H1 (cell line): Measurements from ENCODE around the gene ARTN. TPM values are rescaled to one million over a fixed set of nuclear protein-coding genes. Genes with fewer than 3 reads are reported as not detected.

ENCODE experiments used
- CTCF ChIA-PET: fragments of 300-600 bp; sonication (Branson Sonifier 250); formaldehyde crosslinking; loops from one replicate; lab custom pipeline; 2021; ENCODE audit not compliant: partially characterized antibody; lab: Charles Lee
- POLR2A ChIA-PET: fragments of 300-600 bp; sonication (Branson Sonifier 250); formaldehyde crosslinking; loops from one replicate; lab custom pipeline; 2021; ENCODE audit warnings: inconsistent platforms; ENCODE audit not compliant: partially characterized antibody; lab: Charles Lee
- DNase-seq, 2 experiments: peaks; one replicate each; pipeline versions ENCODE4 v3.0.0 to v3.0.0-alpha.2; 2010 to 2022; ENCODE audit warnings: low spot score in 2 of 2, low read depth in 1 of 2, mixed read lengths in 1 of 2
- FAIRE-seq: peaks from 2 replicates; lab custom pipeline; 2011; peaks lifted over from hg19 to GRCh38; lab: Jason Lieb, UNC
- H2AFZ ChIP-seq: 2 replicates; pipeline ENCODE4 v1.8.1; 2012; ENCODE audit warnings: low read length, inconsistent platforms
- H2AK5ac ChIP-seq: 2 replicates; pipeline ENCODE4 v1.6.1; 2013; ENCODE audit warnings: low read depth, low read length
- H2BK120ac ChIP-seq: replicated peaks from 2 replicates; pipeline ENCODE3; 2013; ENCODE audit warnings: low read depth, low read length, inconsistent platforms
- H2BK12ac ChIP-seq: 2 replicates; pipeline ENCODE4 v1.6.1; 2013; ENCODE audit warnings: low read depth, low read length
- H2BK15ac ChIP-seq: 2 replicates; pipeline ENCODE4 v1.6.1; 2013; ENCODE audit warnings: low read length
- H2BK20ac ChIP-seq: 2 replicates; pipeline ENCODE4 v1.6.1; 2013; ENCODE audit warnings: low read length
- H2BK5ac ChIP-seq: 2 replicates; pipeline ENCODE4 v1.6.1; 2013; ENCODE audit warnings: low read depth, low read length
- H3K14ac ChIP-seq: 2 replicates; pipeline ENCODE4 v1.6.1; 2013; ENCODE audit warnings: inconsistent platforms; ENCODE audit not compliant: insufficient read length
- H3K18ac ChIP-seq: 2 replicates; pipeline ENCODE4 v1.6.1; 2013; ENCODE audit warnings: low read length; ENCODE audit errors: extremely low read depth
- H3K23ac ChIP-seq: 2 replicates; pipeline ENCODE4 v1.6.1; 2013; ENCODE audit warnings: inconsistent platforms; ENCODE audit not compliant: insufficient read length
- H3K23me2 ChIP-seq: 2 replicates; pipeline ENCODE4 v1.6.1; 2013; ENCODE audit warnings: low read depth, low read length
- H3K27ac ChIP-seq: 2 replicates; pipeline ENCODE4 v1.6.1; 2011; ENCODE audit warnings: low read depth, low read length, inconsistent platforms
- H3K27me3 ChIP-seq, 4 experiments: replicated peaks in 1 of 4; 1 replicate in 1 of 4; 2 replicates in 3 of 4; pipeline versions ENCODE4 v1.6.1 to v1.8.1; 2011 to 2013; ENCODE audit warnings: low read length in 3 of 4, mild to moderate bottlenecking in 3 of 4, inconsistent platforms in 2 of 4, mixed read lengths in 2 of 4, moderate library complexity in 1 of 4; ENCODE audit not compliant: control insufficient read depth in 3 of 4, insufficient read depth in 3 of 4; ENCODE audit errors: extremely low read depth in 1 of 4
- H3K36me3 ChIP-seq, 4 experiments: 2 replicates each; pipeline versions ENCODE4 v1.6.1 to v1.8.1; 2011 to 2013; ENCODE audit warnings: mild to moderate bottlenecking in 4 of 4, low read length in 3 of 4, moderate library complexity in 2 of 4, control low read depth in 1 of 4, inconsistent platforms in 1 of 4; ENCODE audit not compliant: insufficient read depth in 4 of 4, control insufficient read depth in 2 of 4
- H3K4ac ChIP-seq: replicated peaks from 2 replicates; pipeline ENCODE3; 2013; ENCODE audit warnings: low read length, low read depth, mixed read lengths, inconsistent platforms; ENCODE audit not compliant: insufficient read length
- H3K4me1 ChIP-seq, 4 experiments: replicated peaks in 1 of 4; 1 replicate in 1 of 4; 2 replicates in 3 of 4; pipeline versions ENCODE4 v1.6.1 to v1.8.1; 2011 to 2013; ENCODE audit warnings: low read length in 3 of 4, inconsistent platforms in 2 of 4, mixed read lengths in 1 of 4; ENCODE audit not compliant: insufficient read depth in 4 of 4, control insufficient read depth in 3 of 4
- H3K4me2 ChIP-seq, 2 experiments: 2 replicates each; pipeline versions ENCODE4 v1.6.1 to v1.8.1; 2011 to 2013; ENCODE audit warnings: low read depth in 2 of 2, low read length in 2 of 2, control low read depth in 1 of 2, inconsistent platforms in 1 of 2, mild to moderate bottlenecking in 1 of 2; ENCODE audit not compliant: insufficient read depth in 1 of 2
- H3K4me3 ChIP-seq, 4 experiments: fragments of 200-600, 300-600 bp in 1 of 4; sonication (generic), shearing (Covaris generic), sonication (Bioruptor Twin) in 1 of 4; 2 replicates each; pipeline versions ENCODE4 v1.5.1 to v1.8.1; 2011 to 2016; ENCODE audit warnings: low read length in 4 of 4, low read depth in 3 of 4, control low read depth in 2 of 4, inconsistent platforms in 2 of 4, mild to moderate bottlenecking in 2 of 4, mixed read lengths in 1 of 4, moderate library complexity in 1 of 4; ENCODE audit not compliant: insufficient read depth in 2 of 4; ENCODE audit errors: extremely low read depth in 1 of 4
- H3K56ac ChIP-seq: replicated peaks from 2 replicates; pipeline ENCODE3; 2013; ENCODE audit warnings: low read depth, mild to moderate bottlenecking, mixed read lengths, low read length, inconsistent platforms; ENCODE audit not compliant: insufficient read length
- H3K79me1 ChIP-seq: 2 replicates; pipeline ENCODE4 v1.6.1; 2013; ENCODE audit warnings: low read depth, low read length, control low read depth
- H3K79me2 ChIP-seq, 2 experiments: 2 replicates each; pipeline versions ENCODE4 v1.6.1 to v1.8.1; 2012 to 2013; ENCODE audit warnings: low read length in 2 of 2, mild to moderate bottlenecking in 2 of 2, inconsistent platforms in 1 of 2; ENCODE audit not compliant: insufficient read depth in 2 of 2, control insufficient read depth in 1 of 2
- H3K9ac ChIP-seq, 4 experiments: replicated peaks in 1 of 4; 1 replicate in 1 of 4; 2 replicates in 3 of 4; pipeline versions ENCODE4 v1.6.1 to v1.8.1; 2011 to 2013; ENCODE audit warnings: low read depth in 3 of 4, low read length in 3 of 4, control low read depth in 2 of 4, mild to moderate bottlenecking in 2 of 4, moderate library complexity in 2 of 4, inconsistent platforms in 1 of 4; ENCODE audit errors: extremely low read depth in 1 of 4
- H3K9me3 ChIP-seq, 2 experiments: 2 replicates each; pipeline versions ENCODE4 v1.6.1 to v1.8.1; 2012 to 2013; ENCODE audit warnings: mild to moderate bottlenecking in 2 of 2, moderate library complexity in 2 of 2, control low read depth in 1 of 2, inconsistent platforms in 1 of 2, low read depth in 1 of 2, low read length in 1 of 2, mixed read lengths in 1 of 2; ENCODE audit not compliant: insufficient read depth in 2 of 2
- H4K20me1 ChIP-seq, 2 experiments: replicated peaks in 1 of 2; 2 replicates each; pipeline versions ENCODE3 to v1.8.1; 2011 to 2013; ENCODE audit warnings: inconsistent platforms in 2 of 2, low read length in 2 of 2, mild to moderate bottlenecking in 1 of 2; ENCODE audit not compliant: insufficient read depth in 2 of 2, control insufficient read depth in 1 of 2
- H4K5ac ChIP-seq: 2 replicates; pipeline ENCODE4 v1.6.1; 2013; ENCODE audit warnings: low read length, low read depth, mixed read lengths, inconsistent platforms; ENCODE audit not compliant: insufficient read length
- H4K8ac ChIP-seq: 2 replicates; pipeline ENCODE4 v1.8.0; 2013; ENCODE audit warnings: mild to moderate bottlenecking, moderate library complexity, low read length, inconsistent platforms; ENCODE audit not compliant: insufficient read depth; ENCODE audit errors: extremely low read depth
- H4K91ac ChIP-seq: replicated peaks from 2 replicates; pipeline ENCODE3; 2013; ENCODE audit warnings: low read length, mixed read lengths, inconsistent platforms; ENCODE audit not compliant: insufficient read length
- BCL11A ChIP-seq, 2 experiments: IDR thresholded peaks; one replicate each; pipeline ENCODE4 v1.6.1; 2011; ENCODE audit warnings: low read depth in 2 of 2, low read length in 2 of 2, mild to moderate bottlenecking in 2 of 2
- CEBPB ChIP-seq: IDR thresholded peaks from 2 replicates; pipeline ENCODE4 v1.6.1; 2012; ENCODE audit warnings: low read depth, low read length
- TAF1 ChIP-seq: IDR thresholded peaks from 2 replicates; pipeline ENCODE4 v1.6.1; 2011; ENCODE audit warnings: mild to moderate bottlenecking, low read depth, low read length
- WGBS, 2 experiments: shearing (Covaris generic) in 1 of 2; methylation state at CpG; one replicate each; pipeline versions ENCODE4 v1.1.6 to v1.1.7; 2013 to 2015; ENCODE audit warnings: low lambda C conversion rate in 2 of 2, mixed read lengths in 2 of 2, inconsistent platforms in 1 of 2, low coverage in 1 of 2, missing lambda C conversion rate in 1 of 2; ENCODE audit not compliant: insufficient replicate concordance in 2 of 2, insufficient coverage in 1 of 2, insufficient read length in 1 of 2; ENCODE audit errors: extremely low coverage in 1 of 2, missing lambda C conversion rate in 1 of 2; 5-methylcytosine and 5-hydroxymethylcytosine counted together
- polyA plus RNA-seq, 7 experiments: library from polyadenylated mRNA; depleted of rRNA in 3 of 7; stranded (reverse) in 5 of 7; unstranded in 2 of 7; fragments of >200 nt in 5 of 7; fragments of 200-250 nt in 2 of 7; gene quantifications; 1 replicate in 5 of 7; 2 replicates in 1 of 7; 4 replicates in 1 of 7; pipeline versions ENCODE4 v1.2.1 to v1.2.3, GENCODE V29; 2011 to 2013; ENCODE audit warnings: missing spikeins in 2 of 7, mixed read lengths in 2 of 7
- total RNA-seq: library from RNA; stranded (reverse); fragmentation: NEBNext Ultra II Directional; extraction: Animal tissue kit (Norgen Biotek cat#: 25700); gene quantifications from 2 replicates; pipeline ENCODE4 v1.2.1, GENCODE V29; 2021

The ARTN gene
- total and polyA plus RNA-seq, 2 of the 8 experiments (the other 6 are each of a cell fraction or from before 2014, with no cell fraction given), result 13.5 to 22.7 TPM

GRCh38 chr1:43900386-43900785 lies 33.2 kb upstream of the ARTN start:
- DNase-seq (no peak), FAIRE-seq (no peak)
- WGBS, 2 experiments, result 97% methylated on average over 3 of the region's 3 CpGs; no CpG with 5 or more reads in 1 of the 2 experiments
- H4K5ac ChIP-seq, result no peak overlapping the region
- H2AK5ac ChIP-seq, result no peak overlapping the region
- no peak overlapping the region for H2BK12ac ChIP-seq
- POLR2A ChIA-PET, result interaction anchor here (1.1 to 1.5 kb wide), 3 partner anchors 13 to 33 kb away, joined by 3 to 6 read pairs (median 5); partner anchors contain the start of gene ARTN
- H2BK15ac ChIP-seq, result no peak overlapping the region
- no peak overlapping the region for H3K23ac ChIP-seq
- H4K91ac ChIP-seq, result no peak overlapping the region
- H3K18ac ChIP-seq, result no peak overlapping the region
- TF ChIP-seq CEBPB (no peak), TAF1 (no peak), BCL11A (IDR thresholded peaks at IDR 0.05; ENCODE audit: low read depth in 2 of 2, low read length in 2 of 2) (no peak)
- no peak overlapping the region for H2BK20ac ChIP-seq
- CTCF ChIA-PET, result interaction anchor here (0.6 to 4.3 kb wide), 11 partner anchors 11 to 136 kb away, joined by 3 to 36 read pairs (median 4); no protein-coding TSS in a partner anchor
- H3K36me3 ChIP-seq, result no peaks in the 10 kb centered on the region
- H3K14ac ChIP-seq, result no peak overlapping the region
- H4K20me1 ChIP-seq, result peaks cover 0 to 2% of the 10 kb centered on the region in 2 experiments
- H3K4me2 ChIP-seq, result no peak overlapping the region
- no peaks in the 10 kb centered on the region for H3K79me1 ChIP-seq
- H3K27ac ChIP-seq, result no peak overlapping the region
- H3K23me2 ChIP-seq, result no peaks in the 10 kb centered on the region; the same call in 1 of the 2 replicates
- H4K8ac ChIP-seq, result no peak overlapping the region
- H3K4me3 ChIP-seq, result no peak overlapping the region
- H3K4me1 ChIP-seq, result no peaks in the 10 kb centered on the region
- H3K4ac ChIP-seq, result no peak overlapping the region
- no peak overlapping the region for H2AFZ ChIP-seq
- no peak overlapping the region for H3K56ac ChIP-seq
- no peaks in the 10 kb centered on the region for H3K9me3 ChIP-seq
- H3K9ac ChIP-seq, result no peak overlapping the region
- H3K27me3 ChIP-seq, result no peaks in the 10 kb centered on the region
- no peak overlapping the region for H2BK5ac ChIP-seq
- H2BK120ac ChIP-seq, result no peak overlapping the region
- H3K79me2 ChIP-seq, result no peaks in the 10 kb centered on the region
